IPS-18a (cell line): ENCODE measurements around the gene OS9.
"Not testable (repeated sequence)": the region's sequence is repeated elsewhere in the genome, so short reads cannot be mapped to it uniquely, and the experiment has no call there.

Experiments
- H3K27ac ChIP-seq: one replicate; pipeline ENCODE4 v1.5.1; 2013; ENCODE audit warnings: low read length
- H3K27me3 ChIP-seq: one replicate; pipeline ENCODE4 v1.6.1; 2013; ENCODE audit warnings: mild to moderate bottlenecking, low read length; ENCODE audit not compliant: control insufficient read depth, insufficient read depth
- H3K36me3 ChIP-seq: one replicate; pipeline ENCODE4 v1.6.1; 2013; ENCODE audit warnings: low read depth, low read length; ENCODE audit not compliant: control insufficient read depth
- H3K4me1 ChIP-seq: one replicate; pipeline ENCODE4 v1.6.1; 2013; ENCODE audit warnings: low read depth, low read length; ENCODE audit not compliant: control insufficient read depth
- H3K4me3 ChIP-seq: one replicate; pipeline ENCODE4 v1.5.1; 2013; ENCODE audit warnings: low read length
- H3K9ac ChIP-seq: one replicate; pipeline ENCODE4 v1.6.1; 2013; ENCODE audit warnings: mild to moderate bottlenecking, low read length, moderate library complexity
- H3K9me3 ChIP-seq: one replicate; pipeline ENCODE4 v1.6.1; 2013; ENCODE audit warnings: low read depth, low read length; ENCODE audit not compliant: control insufficient read depth

OS9 gene

DNA sequence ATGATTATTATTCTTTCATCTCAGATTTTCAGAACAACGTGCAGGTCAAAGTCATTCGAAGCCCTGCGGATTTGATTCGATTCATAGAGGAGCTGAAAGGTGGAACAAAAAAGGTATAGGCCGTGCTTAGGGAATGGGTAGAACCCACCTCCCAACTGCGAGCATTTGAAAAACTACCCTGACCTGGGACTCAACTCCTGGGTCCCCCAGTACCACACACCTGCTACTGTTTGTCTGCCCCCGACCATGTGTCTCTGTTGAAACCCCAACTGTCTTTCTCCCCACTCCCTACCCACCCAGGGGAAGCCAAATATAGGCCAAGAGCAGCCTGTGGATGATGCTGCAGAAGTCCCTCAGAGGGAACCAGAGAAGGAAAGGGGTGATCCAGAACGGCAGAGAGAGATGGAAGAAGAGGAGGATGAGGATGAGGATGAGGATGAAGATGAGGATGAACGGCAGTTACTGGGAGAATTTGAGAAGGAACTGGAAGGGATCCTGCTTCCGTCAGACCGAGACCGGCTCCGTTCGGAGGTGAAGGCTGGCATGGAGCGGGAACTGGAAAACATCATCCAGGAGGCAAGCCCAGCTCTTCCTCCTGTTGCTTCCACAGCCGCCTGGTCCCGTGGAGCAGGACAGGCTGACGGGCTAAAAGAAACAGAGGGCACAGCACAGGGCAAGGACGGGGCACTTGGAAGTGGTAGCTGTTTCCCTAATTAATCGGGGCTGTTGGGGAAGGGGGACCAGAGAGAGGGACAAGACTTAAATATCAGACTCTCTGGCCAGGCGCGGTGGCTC is 24.1 kb downstream of the OS9 start:
- no peak overlapping the region for H3K9ac ChIP-seq
- H3K27ac ChIP-seq, result no peak overlapping the region
- H3K27me3 ChIP-seq, result peaks cover 1% of the 10 kb centered on the region
- H3K36me3 ChIP-seq, result peaks cover 11% of the 10 kb centered on the region
- no peaks in the 10 kb centered on the region for H3K9me3 ChIP-seq
- H3K4me3 ChIP-seq, result no peak overlapping the region
- no peaks in the 10 kb centered on the region for H3K4me1 ChIP-seq

DNA sequence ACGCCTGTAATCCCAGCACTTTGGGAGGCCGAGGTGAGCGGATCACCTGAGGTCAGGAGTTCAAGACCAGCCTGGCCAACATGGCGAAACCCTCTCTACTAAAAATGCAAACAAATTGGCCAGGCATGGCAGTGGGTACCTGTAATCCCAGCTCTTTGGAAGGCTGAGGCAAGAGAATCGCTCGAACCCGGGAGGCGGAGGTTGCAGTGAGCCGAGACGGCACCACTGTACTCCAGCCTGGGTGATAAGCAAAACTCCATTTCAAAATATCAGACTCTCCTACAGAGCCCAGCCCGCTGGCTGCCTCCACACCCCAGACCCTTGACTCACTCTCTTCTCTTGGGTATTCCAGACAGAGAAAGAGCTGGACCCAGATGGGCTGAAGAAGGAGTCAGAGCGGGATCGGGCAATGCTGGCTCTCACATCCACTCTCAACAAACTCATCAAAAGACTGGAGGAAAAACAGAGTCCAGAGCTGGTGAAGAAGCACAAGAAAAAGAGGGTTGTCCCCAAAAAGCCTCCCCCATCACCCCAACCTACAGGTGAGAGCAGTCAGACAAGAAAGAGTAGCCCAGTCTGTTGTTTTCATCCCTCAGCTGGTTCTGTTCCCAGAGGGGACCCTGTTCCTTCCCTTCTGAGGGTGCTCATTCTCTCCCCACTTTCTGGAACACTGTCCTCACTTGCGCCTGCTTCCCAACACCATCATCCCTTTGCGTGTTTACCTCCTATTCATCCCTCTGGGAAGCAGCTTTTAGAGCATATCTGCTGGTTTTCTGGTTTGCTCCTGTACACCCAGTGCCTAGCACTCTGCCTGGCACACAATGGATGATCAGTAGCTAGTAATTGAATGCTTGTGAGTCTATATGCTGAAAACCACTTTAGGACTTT is 25.0 kb downstream of the OS9 start:
- no peak overlapping the region for H3K9ac ChIP-seq
- H3K9me3 ChIP-seq, result no peaks in the 10 kb centered on the region
- no peak overlapping the region for H3K4me3 ChIP-seq
- no peaks in the 10 kb centered on the region for H3K4me1 ChIP-seq
- H3K36me3 ChIP-seq, result peaks cover 11% of the 10 kb centered on the region
- H3K27me3 ChIP-seq, result peaks cover 10% of the 10 kb centered on the region
- no peak overlapping the region for H3K27ac ChIP-seq

DNA sequence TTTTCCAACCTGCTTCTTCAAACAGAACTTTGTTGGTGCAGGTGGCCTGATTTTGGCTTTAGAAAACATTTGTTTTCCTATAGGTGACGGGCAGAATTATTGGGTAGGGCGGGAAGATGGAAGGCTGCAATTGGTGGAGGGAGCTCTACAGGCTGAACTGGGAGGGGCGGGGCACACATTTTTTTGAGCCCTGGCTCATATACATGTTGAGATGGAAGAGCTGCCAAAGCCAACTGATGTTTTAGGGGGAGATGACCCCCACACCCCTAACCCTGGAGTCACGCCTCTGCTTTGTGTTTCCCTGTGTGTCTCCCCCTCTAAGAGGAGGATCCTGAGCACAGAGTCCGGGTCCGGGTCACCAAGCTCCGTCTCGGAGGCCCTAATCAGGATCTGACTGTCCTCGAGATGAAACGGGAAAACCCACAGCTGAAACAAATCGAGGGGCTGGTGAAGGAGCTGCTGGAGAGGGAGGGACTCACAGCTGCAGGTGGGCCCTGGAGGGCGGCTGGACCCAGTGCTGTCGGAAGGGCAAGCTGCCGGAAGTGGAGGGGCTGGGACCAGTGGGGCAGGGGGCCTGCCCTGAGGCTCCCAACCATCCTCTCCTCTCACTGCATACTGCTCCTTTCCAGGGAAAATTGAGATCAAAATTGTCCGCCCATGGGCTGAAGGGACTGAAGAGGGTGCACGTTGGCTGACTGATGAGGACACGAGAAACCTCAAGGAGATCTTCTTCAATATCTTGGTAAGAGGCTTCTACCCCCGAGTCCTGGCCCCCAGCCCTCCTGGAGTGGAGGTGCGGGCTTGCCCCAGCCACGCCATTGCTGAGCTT is 26.1 kb downstream of the OS9 start:
- H3K27ac ChIP-seq, result no peak overlapping the region
- no peak overlapping the region for H3K4me3 ChIP-seq
- H3K9ac ChIP-seq, result no peak overlapping the region
- H3K27me3 ChIP-seq, result peaks cover 21% of the 10 kb centered on the region
- no peaks in the 10 kb centered on the region for H3K4me1 ChIP-seq
- H3K9me3 ChIP-seq, result no peaks in the 10 kb centered on the region
- H3K36me3 ChIP-seq, result peaks cover 11% of the 10 kb centered on the region

DNA sequence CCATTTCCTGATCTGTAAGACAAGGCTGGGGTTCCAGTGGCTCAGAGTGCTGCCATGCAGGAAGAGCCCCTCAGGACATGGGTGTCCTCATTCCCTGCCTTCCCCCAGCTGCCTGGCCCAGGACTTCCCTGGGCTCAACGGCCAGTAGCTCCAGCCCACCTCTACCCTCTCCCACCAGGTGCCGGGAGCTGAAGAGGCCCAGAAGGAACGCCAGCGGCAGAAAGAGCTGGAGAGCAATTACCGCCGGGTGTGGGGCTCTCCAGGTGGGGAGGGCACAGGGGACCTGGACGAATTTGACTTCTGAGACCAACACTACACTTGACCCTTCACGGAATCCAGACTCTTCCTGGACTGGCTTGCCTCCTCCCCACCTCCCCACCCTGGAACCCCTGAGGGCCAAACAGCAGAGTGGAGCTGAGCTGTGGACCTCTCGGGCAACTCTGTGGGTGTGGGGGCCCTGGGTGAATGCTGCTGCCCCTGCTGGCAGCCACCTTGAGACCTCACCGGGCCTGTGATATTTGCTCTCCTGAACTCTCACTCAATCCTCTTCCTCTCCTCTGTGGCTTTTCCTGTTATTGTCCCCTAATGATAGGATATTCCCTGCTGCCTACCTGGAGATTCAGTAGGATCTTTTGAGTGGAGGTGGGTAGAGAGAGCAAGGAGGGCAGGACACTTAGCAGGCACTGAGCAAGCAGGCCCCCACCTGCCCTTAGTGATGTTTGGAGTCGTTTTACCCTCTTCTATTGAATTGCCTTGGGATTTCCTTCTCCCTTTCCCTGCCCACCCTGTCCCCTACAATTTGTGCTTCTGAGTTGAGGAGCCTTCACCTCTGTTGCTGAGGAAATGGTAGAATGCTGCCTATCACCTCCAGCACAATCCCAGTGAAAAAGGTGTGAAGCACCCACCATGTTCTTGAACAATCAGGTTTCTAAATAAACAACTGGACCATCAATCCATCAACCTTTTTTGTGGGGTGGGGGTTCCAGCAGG is 27.0 kb downstream of the OS9 start:
- Histone ChIP-seq H3K9me3 (no peaks in the 10 kb centered on the region), H3K9ac (no peak overlapping the region), H3K27me3 (peaks cover 29% of the 10 kb centered on the region), H3K36me3 (peaks cover 11% of the 10 kb centered on the region), H3K27ac (no peak overlapping the region), H3K4me1 (no peaks in the 10 kb centered on the region), H3K4me3 (no peak overlapping the region)

DNA sequence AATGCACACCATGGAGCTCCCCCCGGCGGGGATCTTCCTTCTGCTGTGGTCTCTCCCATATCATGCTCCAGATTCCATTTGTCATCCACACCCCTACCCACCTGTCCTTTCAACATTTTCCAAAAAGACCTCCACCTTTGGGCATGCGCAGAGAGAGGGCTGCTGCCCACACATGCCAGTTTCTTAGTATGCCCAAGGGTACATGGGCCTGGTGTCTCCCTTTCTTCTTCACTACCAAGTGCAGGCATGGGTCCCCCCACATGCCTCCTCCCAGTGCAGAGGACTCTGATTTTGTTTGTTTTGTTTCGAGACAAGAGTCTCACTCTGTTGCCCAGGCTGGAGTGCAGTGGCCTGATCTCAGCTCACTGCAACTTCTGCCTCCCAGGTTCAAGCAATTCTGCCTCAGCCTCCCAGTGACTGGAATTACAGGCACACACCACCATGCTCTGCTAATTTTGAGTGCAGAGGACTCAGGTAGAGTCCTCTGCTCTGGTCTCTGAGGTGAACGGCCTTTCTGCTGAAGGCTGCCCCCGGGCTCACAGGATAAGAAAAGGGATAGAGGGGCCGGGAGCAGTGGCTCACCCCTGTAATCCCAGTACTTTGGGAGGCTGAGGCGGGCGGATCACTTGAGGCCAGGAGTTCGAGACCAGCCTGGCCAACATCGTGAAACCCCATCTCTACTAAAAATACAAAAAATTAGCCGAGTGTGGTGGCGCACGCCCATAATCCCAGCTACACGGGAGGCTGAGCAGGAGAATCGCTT is 28.1 kb downstream of the OS9 start:
- H3K9me3 ChIP-seq, H3K4me3 ChIP-seq, H3K27ac ChIP-seq, H3K9ac ChIP-seq, H3K4me1 ChIP-seq: not testable (repeated sequence)
- peaks cover 40% of the 10 kb centered on the region for H3K27me3 ChIP-seq
- H3K36me3 ChIP-seq, result peaks cover 11% of the 10 kb centered on the region

DNA sequence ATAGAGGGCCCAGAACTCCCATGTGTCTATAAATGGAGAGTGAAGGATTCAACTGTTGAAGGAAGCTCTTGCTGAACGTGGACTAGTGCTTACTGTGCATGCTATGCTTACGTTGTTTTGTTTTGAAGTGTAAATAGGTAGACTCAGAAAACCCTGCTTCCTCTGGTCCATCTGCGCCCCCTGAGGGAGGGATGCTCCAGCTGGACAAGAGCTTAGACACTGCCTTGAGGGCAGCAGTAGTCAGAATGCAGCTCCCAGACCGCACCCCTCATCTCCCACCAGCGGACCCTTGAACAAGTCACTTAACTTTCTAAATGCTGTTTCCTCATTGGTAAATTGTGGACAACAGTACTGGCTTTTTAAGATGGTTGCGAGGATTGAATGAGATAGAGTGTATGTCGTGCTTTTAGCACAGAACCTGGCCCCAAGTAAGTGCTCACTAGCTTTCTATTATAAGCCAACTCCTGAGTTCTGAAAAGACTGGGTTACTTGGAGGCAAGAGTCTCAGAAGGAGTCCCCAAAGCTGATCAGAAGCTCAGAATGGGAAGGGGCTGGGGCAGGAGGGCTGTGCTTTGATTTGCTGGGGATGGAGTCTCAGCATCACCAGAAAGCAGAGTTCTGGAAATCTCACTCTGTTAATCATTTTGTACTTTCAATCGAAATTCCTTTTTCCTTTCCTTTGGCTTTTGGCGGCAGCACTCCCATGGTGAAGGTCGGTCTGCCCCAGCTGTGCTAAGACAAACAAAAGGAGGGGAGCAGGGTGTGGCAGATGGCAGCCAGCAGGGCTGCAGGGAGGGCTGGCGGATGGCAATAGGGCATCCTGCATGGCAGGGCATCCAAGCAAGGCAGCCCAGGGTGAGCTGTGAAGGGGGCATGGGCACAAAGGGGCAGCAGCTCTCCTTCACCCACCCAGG is 29.0 kb downstream of the OS9 start:
- H3K9me3 ChIP-seq, result no peaks in the 10 kb centered on the region
- H3K27me3 ChIP-seq, result peaks cover 49% of the 10 kb centered on the region
- no peaks in the 10 kb centered on the region for H3K4me1 ChIP-seq
- no peak overlapping the region for H3K27ac ChIP-seq
- H3K36me3 ChIP-seq, result peaks cover 9% of the 10 kb centered on the region
- H3K4me3 ChIP-seq, result no peak overlapping the region
- H3K9ac ChIP-seq, result no peak overlapping the region

DNA sequence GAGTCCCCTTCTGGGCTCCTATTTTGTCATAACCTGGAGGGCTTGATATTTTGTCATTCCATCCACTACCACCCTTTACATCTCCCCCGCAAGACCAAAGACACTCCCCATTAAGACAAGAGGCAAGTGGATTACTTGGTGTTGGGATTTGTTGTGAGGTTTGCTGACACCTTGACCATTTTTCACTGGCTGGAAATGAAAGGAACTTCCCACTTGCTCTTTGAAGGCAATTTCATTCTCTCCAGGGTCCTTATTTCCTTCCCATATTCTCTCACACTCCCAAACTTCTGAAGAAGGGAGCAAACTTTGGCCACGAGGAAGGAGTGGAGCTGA is 29.7 kb downstream of the OS9 start:
- H3K4me3 ChIP-seq, result no peak overlapping the region
- no peaks in the 10 kb centered on the region for H3K9me3 ChIP-seq
- peaks cover 6% of the 10 kb centered on the region for H3K36me3 ChIP-seq
- no peak overlapping the region for H3K9ac ChIP-seq
- H3K27me3 ChIP-seq, result peaks cover 56% of the 10 kb centered on the region
- no peaks in the 10 kb centered on the region for H3K4me1 ChIP-seq
- no peak overlapping the region for H3K27ac ChIP-seq

DNA sequence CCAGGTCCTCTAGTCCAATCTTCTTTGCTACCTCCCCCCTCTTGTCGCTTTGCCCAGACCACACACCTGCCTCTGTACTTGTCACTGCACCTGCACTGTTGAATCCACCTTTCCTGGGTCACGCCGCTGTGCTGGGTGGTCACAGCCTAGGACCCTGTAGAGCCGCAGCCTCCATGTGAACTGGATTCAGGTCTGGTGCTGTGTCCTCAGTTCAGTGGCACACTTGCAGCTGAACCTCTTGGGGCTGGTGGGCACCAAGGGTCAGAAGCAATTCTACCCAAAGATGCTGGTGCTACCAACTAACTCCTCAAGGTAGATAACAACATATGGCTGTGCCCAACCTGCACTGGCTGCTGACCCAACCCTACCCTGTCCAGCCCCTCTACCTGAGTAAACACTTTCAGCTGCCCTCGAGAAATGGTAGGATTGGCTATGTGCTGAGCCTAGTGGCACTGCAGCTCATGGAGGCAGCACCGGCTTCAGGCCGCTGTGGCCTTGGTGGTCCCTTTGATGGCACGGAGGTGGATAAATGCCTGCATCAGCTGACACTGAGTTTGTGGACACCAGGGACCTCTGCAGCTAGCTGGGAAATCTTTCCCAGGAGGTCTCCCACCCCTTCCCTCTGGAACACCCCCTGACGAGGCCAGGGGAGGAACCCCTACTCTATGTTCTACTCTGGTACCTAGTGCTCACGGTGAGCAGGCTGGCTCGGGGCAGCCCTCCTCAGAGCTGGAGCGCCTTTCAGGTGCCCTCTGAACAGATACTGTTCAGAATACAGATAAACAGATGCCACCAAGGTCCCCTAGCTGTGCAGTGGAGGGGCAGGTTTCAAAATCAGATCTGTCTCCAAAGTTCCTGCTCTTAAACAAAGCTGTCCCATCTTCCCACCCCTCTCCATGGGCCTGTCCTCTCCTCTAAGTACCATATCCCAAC is 30.3 kb downstream of the OS9 start:
- no peak overlapping the region for H3K9ac ChIP-seq
- no peak overlapping the region for H3K27ac ChIP-seq
- H3K9me3 ChIP-seq, result no peaks in the 10 kb centered on the region
- peaks cover 62% of the 10 kb centered on the region for H3K27me3 ChIP-seq
- H3K4me1 ChIP-seq, result no peaks in the 10 kb centered on the region
- H3K4me3 ChIP-seq, result no peak overlapping the region
- H3K36me3 ChIP-seq, result peaks cover 1% of the 10 kb centered on the region
